Activated CD4-positive, alpha-beta memory T cell treated with anti-CD3 and anti-CD28 coated beads, Interleukin-2, amount 10 ng/mL, durations not matched to agents 7 days and 5 days (primary cell): Measurements from ENCODE around the gene GSTO1. TPM values are rescaled to one million over a fixed set of nuclear protein-coding genes. Genes with fewer than 3 reads are reported as not detected.

Source experiments
- CTCF ChIA-PET: fragments of 350-600 bp; sonication (Branson Sonifier 250); formaldehyde crosslinking; loops from one replicate; lab custom pipeline; 2021; ENCODE audit warnings: antibody characterized with exemption, inconsistent platforms; lab: Charles Lee
- POLR2A ChIA-PET: fragments of 350-600 bp; sonication (Branson Sonifier 250); formaldehyde crosslinking; loops from one replicate; lab custom pipeline; 2021; ENCODE audit warnings: antibody characterized with exemption; lab: Charles Lee
- DNase-seq: peaks from one replicate; pipeline ENCODE4 v3.0.0-alpha.2; 2020
- H3K27ac Mint-ChIP-seq: one replicate; pipeline ENCODE4 v1.8.0; 2021; ENCODE audit warnings: mild to moderate bottlenecking, mixed read lengths
- H3K27me3 Mint-ChIP-seq: one replicate; pipeline ENCODE4 v1.8.0; 2021; ENCODE audit warnings: mixed read lengths
- H3K36me3 Mint-ChIP-seq: one replicate; pipeline ENCODE4 v1.8.0; 2021; ENCODE audit warnings: low read depth, mixed read lengths
- H3K4me1 Mint-ChIP-seq: one replicate; pipeline ENCODE4 v1.8.0; 2021; ENCODE audit warnings: mixed read lengths
- H3K4me3 Mint-ChIP-seq: one replicate; pipeline ENCODE4 v1.8.0; 2021; ENCODE audit warnings: mild to moderate bottlenecking, mixed read lengths
- H3K9me3 Mint-ChIP-seq: one replicate; pipeline ENCODE4 v1.8.0; 2021; ENCODE audit warnings: mixed read lengths
- total RNA-seq, 2 experiments: library from RNA; stranded (reverse); gene quantifications; one replicate each; pipeline ENCODE4 v1.2.3, GENCODE V29; 2021

GSTO1 gene
- total RNA-seq, 2 experiments from 2014 or later = 139 to 142 TPM

DNA sequence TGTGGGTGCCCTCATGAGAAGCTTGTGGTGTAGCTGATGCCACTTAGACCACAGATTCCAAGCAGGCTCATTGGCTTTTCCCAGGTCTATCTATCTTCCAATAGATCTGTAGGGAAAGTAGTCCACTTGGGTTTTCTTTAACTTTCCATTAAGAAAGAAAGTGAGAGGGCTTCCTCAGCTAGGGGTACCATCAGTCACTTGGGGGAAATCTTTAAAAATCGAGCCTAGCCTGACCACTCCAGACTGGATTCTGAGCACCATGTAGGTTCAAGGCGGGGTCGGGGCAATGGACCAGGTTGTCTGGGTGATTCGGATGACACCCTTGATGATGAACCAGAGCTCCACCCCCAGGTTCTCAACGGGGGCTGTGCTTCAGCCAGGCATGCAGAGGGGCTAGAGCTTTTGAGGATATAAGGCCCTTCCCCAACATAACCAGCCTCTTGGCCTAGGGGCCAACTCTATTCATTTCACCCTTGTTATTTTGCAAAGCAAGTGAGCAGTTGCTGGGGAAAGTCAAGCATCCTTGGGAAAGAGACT lies 56.6 kb downstream of the GSTO1 start:
- ChIA-PET POLR2A (interaction anchor here (2.9 kb wide), 1 partner anchor 10 kb away, joined by 11 read pairs; no protein-coding TSS in a partner anchor), CTCF (interaction anchor here (0.7 to 10.4 kb wide), 4 partner anchors 10 to 38 kb away, joined by 3 to 237 read pairs (median 6); partner anchors contain the start of gene CFAP58)
- no peaks in the 10 kb centered on the region for H3K9me3 Mint-ChIP-seq
- no peaks in the 10 kb centered on the region for H3K27me3 Mint-ChIP-seq
- H3K27ac Mint-ChIP-seq = no peak overlapping the region
- peaks cover 56% of the 10 kb centered on the region for H3K36me3 Mint-ChIP-seq
- no peak for DNase-seq
- H3K4me3 Mint-ChIP-seq = no peak overlapping the region
- peaks cover 28% of the 10 kb centered on the region for H3K4me1 Mint-ChIP-seq

DNA sequence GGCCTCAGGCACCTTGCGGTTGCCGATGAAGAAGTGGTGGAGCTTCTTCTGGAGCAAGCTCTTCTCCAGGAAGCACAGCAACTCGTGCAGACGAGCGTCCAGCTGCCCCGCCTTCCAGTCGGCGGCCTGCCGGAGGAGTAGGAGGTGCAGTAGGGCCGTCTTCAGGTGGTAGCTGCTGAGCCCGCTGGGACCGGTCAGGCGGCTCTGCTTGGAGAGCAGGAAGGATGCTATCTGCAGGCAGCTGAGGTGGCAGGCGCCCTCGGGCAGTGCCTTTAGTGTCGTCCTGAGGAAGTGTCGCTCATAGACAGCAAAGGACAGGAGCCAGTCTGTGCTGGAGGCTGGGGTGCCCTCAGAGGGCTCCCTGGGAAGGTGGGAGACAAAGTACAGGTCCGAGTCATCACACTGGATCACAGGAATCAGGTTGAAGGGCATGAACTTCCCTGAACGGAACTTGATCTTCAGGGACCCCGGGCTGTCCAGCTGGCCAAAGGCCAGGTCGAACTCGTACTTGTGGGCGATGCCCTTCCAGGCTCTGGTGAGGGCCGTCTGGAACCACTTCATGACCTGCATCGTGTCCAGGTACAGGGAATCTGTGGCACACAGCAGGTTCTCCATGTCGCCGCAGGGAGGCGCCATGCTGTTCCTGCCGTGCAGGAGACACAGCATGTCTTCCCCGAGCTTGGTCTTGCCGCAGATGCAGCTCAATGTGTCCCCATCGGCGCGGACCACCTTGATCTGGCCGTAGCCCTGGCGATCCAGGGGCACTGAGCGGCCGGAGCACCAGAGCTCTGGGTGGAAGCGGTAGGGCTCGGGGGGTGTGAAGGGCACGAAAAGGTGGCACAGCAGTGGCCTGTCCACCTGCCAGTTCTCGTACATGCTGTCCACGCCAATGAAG lies 60.1 kb downstream of the GSTO1 start:
- CTCF ChIA-PET = interaction anchor here (2.0 kb wide), 1 partner anchor 9 kb away, joined by 4 read pairs; no protein-coding TSS in a partner anchor
- Mint-ChIP-seq H3K4me3 (no peak overlapping the region), H3K36me3 (peaks cover 46% of the 10 kb centered on the region), H3K27ac (no peak overlapping the region), H3K9me3 (no peaks in the 10 kb centered on the region), H3K4me1 (peaks cover 20% of the 10 kb centered on the region), H3K27me3 (no peaks in the 10 kb centered on the region)
- no peak for DNase-seq
- POLR2A ChIA-PET = interaction anchor here (1.5 kb wide), 1 partner anchor 37 kb away, joined by 5 read pairs; no protein-coding TSS in a partner anchor

DNA sequence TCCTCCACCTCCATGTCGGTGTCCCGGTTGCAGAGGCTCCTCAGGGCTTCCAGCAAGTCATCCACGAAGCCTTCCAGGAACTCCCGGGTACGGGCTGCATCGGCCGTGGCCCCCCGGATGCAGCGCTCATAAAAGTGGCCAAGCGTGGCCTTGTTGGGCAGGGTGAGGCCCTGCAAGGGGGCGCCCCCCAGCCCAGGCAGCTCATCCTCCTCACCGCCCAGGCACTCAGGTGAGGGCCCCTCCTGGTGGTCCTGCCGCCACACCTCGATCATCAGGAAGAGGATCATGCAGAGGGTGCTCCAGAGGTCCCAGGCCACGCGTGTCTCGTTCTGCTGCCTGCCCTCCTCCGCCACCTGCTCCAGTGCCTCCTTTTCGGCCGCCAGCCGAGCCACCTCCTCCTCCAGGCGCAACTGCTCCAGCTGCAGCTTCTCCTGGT lies 60.8 kb downstream of the GSTO1 start:
- Mint-ChIP-seq H3K4me3 (no peak overlapping the region), H3K27me3 (no peaks in the 10 kb centered on the region), H3K27ac (no peak overlapping the region), H3K4me1 (peaks cover 19% of the 10 kb centered on the region), H3K36me3 (peaks cover 41% of the 10 kb centered on the region), H3K9me3 (no peaks in the 10 kb centered on the region)
- CTCF ChIA-PET = interaction anchor here (1.2 to 2.0 kb wide), 2 partner anchors 10 to 24 kb away, joined by 3 to 4 read pairs; no protein-coding TSS in a partner anchor
- no peak for DNase-seq
- POLR2A ChIA-PET = interaction anchor here (1.3 kb wide), 1 partner anchor 23 kb away, joined by 3 read pairs; the partner anchor contains the start of gene ITPRIP

DNA sequence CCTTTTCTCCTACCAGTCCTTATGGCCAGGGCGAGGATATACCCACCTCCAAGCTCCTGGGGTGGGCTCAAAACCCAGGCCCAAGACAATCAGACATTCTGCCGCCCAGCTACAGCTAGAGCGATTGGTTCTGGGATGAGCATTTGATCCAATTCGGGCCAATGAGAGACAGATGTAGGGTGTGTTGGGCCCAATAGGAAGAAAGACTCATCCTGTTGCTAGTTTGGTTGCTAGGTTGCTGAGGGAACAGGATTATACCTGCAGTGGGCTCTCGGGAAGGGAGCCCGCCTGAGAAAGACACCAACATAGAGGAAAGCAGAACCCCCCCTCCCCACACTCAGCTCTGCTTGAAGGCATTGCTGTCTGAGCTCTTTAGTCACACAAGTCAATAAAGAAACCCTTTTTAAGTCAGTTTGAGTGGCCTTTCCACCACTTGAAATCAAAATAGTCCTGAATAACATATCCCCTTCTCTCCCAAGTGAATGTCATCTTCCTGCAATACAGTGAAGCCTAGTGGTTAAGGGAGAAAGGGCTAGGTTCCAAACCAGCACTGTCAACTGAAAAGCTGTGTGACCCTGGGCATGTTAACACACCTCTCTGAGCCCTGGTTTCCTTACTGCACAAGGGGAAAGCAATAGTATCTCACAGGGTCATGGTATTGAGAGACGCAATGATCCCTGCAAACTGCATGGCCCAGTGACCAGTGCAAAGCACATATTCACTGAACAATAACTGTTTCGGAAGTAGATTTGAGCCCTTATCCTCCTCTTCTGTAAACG lies 61.8 kb downstream of the GSTO1 start:
- Mint-ChIP-seq H3K4me3 (no peak overlapping the region), H3K27ac (no peak overlapping the region), H3K36me3 (peaks cover 35% of the 10 kb centered on the region), H3K9me3 (no peaks in the 10 kb centered on the region), H3K27me3 (no peaks in the 10 kb centered on the region), H3K4me1 (peaks cover 28% of the 10 kb centered on the region)
- POLR2A ChIA-PET = interaction anchor here (1.3 kb wide), 1 partner anchor 22 kb away, joined by 3 read pairs; the partner anchor contains the start of gene ITPRIP
- CTCF ChIA-PET = interaction anchor here (1.2 to 2.0 kb wide), 2 partner anchors 11 to 25 kb away, joined by 3 to 4 read pairs; no protein-coding TSS in a partner anchor
- no peak for DNase-seq

Other genes starting within 250 kb of the GSTO1 start
- not detected for gene COL17A1, start 169.0 kb upstream of the GSTO1 start, total RNA-seq
- 10 to 100 TPM; 17.8 to 18.7 TPM for gene SFR1, start 132.7 kb upstream of the GSTO1 start, total RNA-seq
- under 1 TPM; 0.18 to 0.25 TPM for gene CFAP43, start 22.5 kb upstream of the GSTO1 start, total RNA-seq
- 1 to 10 TPM in 1 of 2 experiments, under 1 TPM in 1; 0.88 to 1.8 TPM for gene GSTO2, start 14.3 kb downstream of the GSTO1 start, total RNA-seq
- gene ITPRIP, start 83.6 kb downstream of the GSTO1 start, total RNA-seq = 10 to 100 TPM; 24.6 to 25.9 TPM
- gene CFAP58, start 98.9 kb downstream of the GSTO1 start, total RNA-seq = under 1 TPM; 0.45 to 0.58 TPM